GM15510 (cell line): ENCODE results near the gene DSC3.

Experiments used
- POLR2A ChIP-seq: IDR thresholded peaks from 3 replicates; pipeline ENCODE4 v1.6.1; 2011; ENCODE audit warnings: borderline replicate concordance; ENCODE audit not compliant: insufficient read length; ENCODE audit errors: extremely low read depth

DSC3 gene

DNA sequence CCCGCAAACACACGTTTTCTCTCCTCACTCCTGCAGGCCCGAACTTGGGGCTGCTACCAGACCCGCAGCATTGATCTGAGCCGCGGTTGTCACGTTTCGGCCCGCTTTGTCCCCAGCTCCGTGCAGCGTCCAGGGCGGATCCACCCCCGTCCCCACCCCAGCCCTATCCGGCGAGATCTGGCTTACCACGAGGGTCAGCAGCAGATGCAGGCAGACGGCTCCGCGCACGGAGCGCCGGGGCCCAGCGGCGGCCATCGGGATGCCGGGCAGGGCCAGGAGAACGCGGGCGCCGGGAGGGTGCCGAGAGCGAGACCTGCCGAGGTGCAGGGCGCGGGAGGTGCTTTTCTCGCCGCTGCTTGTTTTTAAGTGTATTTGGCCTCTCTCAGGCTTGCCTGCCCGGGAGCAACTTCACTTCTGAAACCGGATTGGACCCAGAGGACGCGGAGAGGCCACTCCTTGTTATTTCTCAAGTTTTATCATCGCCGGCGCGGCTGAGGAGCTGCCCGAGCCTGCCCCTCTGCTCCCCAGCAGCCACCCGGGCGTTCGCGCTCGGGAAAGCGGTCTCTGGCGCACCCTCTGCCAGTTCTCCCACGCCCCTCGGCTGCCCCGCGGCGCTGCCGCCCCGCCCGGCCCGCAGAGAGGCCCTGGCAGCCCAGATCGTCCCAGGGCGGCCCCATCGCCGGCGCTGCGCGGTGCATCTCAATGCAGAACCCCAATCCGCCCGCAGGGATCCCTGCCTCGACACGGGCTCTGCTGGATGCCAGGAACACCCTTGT, at the start of gene DSC3:
DSC3 (minus strand) TSS at position 337 of the 776 bp plus-strand sequence; CDS start at position 255, 82 bp downstream.
- no peak for TF ChIP-seq POLR2A

DNA sequence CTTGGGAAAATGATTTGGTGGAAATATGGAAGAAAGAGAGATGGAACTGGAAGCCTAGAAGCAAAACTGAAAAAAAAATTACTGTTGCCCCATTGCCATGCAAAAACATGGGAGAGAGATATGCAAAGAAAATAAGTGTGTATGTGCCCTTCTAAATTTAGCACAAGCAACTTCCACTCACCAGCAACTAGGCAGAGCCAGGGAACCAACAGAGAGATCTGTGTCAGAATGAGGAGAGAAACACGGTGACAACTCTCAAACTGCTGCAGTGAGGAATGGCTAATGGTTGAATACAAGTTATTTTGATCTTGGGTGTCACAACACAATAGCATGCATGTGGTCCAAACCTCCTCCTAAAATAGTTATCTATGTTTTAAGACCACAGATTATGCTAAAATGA, 48.8 kb upstream of the DSC3 start:
- no peak for TF ChIP-seq POLR2A

DNA sequence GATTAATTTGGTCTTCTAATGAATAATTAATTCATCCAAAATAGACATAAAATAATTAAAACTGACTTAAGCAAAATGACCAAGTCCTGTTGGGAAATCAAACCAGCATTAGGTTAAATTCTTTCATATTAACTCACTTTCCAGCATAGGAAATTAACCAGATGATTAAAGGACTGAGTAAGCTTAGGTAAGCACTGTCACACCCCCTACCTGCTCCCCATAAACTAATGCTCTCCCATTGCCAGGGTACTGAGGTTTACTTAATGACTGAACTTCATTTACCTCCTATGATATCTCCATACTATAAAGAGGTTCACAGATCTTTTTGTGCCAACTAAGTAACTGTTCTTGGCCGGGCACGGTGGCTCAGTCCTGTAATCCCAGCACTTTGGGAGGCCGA, 46.0 kb upstream of the DSC3 start:
- no peak for TF ChIP-seq POLR2A

DNA sequence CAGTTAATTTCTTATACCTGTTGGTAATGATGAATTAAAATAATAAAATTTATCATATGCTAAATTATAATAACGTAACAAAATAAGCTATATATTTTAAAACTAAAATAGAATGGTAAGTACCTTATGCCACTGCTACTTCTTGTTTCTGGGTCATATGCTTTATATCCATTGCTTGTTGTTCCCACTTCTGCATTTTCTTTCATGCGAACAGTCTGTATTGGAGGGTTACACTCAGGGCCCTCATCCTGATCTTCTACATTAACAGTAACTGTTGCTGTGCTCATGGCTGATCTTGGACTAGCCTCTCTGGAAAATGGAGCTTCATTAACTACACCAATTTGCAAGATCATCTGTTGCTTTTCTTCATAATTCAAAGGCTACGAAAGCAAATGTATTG, 37.4 kb upstream of the DSC3 start:
- no peak for TF ChIP-seq POLR2A

DNA sequence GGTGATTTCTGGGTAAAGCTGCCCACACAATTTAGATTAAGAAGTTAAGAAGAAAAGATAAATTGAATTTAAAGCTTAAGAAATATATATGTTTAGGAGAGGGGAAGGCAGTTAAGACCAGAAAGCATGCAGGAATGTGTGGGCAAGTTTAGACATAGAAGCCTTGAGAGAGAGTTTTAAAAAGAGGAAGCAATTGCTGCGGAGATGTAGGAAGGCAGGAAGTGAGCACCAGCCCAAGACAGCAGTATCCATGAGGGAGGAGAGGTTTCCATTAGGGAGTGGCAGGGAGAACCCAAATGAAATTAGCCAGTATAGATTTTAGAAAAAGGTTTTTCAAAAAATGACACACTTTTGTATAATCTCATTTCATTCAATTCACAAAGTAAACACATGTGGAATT, 35.3 kb upstream of the DSC3 start:
- TF ChIP-seq POLR2A: no peak

DNA sequence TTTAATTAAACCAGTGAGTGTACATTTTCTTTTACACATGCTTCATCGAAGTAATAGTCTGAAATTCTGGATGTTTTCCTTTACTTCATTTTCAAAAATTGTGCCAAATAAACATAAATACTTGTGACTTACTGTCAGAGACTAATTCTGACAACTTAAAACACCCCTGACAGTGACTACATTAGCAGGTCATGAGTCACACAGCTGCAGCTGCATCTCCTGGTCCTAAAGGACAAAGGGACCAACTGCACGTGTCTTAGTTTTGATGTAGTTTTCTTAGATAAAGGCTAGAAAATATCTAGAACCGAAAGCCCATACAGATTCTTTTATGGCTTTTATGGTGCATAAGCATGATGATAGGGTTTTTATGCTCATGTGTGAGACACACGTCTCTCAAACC, 29.6 kb upstream of the DSC3 start:
- TF ChIP-seq POLR2A: no peak

DNA sequence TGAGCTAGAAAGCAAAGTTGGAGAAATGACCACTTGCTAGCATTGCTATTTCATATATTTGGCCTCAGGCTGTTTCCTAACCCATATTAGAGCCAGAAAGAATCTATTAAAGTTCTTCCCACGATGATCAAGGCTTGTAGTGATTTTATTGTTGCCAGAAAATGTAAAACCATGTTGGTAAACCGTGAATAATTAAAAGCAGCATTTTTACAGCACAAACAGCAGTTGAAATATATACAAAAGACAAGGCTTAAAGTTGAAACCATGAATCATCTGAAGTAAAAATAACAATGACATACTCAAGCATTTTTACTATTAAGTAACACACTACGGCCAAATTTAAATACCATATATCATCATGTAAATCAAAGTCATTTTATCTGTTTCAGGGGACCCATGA, 27.7 kb upstream of the DSC3 start:
- no peak for TF ChIP-seq POLR2A

DNA sequence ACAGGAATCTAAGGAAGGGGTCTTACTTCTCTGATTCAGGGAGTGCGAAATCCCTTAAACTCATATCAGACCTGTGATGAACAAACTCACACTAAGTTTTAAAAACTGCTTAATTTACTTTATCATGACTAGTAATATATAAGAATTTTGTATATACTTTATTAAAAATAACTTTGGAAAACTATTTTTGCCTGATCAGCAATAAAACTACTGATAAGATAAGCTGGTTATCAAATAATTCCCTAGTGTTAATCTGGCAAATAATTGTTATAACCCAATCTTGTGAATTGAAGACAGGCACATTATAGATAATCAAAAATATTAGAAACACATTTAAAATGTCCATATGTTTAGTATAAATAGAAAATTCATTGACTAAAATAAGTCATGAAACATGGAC, 23.7 kb upstream of the DSC3 start:
- no peak for TF ChIP-seq POLR2A

DNA sequence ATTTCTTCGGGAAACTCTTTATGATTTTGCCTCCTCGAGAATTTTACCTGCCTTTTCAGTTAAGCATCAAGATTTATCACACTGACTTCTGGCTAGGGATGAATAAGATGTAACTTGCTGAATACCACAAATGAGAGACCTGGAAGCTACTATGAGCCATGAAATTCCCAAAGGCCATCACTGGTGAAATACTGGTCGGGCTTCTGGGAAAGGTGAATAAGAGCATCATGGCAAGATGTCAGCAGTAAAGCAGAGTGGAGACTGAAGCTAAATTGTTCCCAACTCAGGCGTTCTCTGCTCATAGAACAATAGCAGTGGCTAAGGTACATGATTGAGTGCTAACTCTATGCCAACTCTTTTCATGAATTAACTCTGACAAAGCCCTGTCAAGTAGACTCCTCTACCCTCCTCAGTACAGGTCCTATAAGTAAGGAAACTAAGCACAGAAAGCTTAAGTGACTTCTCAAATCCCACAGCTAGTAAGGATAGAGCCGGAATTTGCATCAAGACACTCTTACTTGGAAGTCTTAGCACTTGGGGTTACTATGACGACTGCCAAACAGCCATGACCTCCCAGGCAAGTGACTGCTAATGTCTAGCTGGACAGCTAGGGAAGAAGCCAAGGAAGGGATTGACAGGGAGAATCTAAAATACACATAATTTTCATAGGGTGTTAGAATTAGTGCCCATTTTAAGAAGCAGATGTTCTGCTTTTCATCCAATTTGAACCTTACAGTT, 22.7 kb upstream of the DSC3 start:
- TF ChIP-seq POLR2A: no peak

DNA sequence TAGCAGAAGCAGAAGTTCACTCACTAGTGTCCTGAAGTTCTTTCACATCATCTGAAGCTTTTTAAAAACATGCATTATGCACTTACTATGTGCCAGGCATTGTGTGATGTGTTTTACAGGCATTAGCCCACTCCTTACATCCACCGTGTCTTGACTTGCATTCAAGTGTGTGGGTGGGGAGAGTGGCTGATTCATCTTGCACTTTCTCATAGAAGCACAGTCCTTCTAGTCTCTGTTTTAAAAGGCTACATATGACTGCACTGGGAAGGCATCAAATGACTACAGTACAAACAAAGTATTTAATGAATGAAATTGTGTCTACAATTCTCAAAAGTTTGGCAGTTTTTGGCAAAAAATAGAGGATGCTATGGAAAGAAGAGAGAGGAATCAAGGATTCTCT, 21.6 kb upstream of the DSC3 start:
- TF ChIP-seq POLR2A: no peak

DNA sequence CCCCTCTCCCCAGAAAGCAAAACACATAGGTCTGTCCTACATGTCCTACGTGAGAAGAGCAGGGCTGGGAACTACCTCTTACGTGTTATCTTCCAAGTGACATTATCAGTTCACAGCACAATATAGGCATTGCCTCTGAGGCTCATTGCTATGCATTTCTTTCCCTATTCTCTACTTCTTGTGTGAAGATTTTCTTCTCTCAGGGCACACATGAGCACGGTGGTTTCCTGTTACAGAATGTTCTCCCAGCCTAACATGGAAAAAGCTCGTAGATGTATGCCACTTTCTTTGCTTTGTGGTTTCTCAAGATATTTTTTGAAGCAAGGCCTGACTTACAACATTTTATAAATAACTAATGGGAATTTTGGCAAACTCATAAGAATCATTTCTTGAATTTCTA, 19.4 kb upstream of the DSC3 start:
- TF ChIP-seq POLR2A: no peak

DNA sequence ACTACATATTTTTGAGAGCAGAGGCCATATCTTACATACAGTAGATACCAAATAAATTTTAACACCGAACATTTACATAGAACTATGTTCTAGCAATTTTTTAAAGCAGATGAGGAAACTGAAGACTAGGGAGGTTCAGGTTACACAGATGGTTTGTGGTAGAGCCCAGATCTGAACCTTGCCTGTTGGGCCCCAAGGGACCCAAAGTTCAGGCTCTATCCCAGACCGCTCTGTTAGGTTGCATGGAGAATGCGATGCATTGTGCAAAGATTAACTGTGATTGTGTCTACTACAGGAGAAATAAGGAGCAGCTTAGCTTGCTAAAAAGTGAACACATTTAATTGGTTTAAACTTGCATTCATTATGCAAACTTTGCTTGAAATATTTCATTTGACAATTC, 16.4 kb upstream of the DSC3 start:
- TF ChIP-seq POLR2A: no peak

DNA sequence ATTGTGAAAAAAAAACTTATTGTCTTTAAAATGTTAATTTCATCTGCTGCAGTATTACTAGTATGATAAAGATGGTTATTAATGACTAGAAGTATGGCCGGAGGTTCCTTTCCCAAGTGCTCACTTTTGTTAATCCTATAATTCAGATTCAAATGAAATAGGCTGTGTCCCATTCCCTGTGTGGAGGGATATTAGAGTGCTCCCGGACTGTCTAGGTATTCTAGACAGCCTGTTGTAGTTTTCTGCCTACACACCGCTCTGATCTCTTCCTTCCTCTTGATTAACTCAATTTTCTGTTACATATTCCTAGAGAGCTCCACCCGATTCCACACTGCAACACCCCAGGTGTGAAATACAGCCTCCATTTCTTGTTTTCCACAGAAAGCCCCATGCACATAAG, 15.4 kb upstream of the DSC3 start:
- TF ChIP-seq POLR2A: no peak

DNA sequence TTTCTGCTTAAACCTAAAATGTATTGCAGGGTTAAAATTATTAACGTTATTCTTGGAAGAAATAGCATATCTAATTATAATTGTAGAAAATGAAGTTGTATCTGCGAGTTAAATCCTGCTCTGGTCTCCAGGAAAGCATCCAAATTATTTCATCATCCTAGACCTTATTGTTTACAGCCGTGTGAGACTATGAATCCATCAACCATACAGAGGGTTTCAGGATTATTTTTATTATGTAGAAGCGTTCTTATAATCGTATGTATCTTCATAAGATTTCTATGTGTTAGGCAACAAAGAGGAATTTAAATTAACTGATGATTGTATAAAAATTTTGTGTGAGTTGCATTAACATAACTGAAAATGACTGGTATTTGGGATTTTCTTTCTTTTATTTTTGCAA, 14.5 kb upstream of the DSC3 start:
- TF ChIP-seq POLR2A: no peak

DNA sequence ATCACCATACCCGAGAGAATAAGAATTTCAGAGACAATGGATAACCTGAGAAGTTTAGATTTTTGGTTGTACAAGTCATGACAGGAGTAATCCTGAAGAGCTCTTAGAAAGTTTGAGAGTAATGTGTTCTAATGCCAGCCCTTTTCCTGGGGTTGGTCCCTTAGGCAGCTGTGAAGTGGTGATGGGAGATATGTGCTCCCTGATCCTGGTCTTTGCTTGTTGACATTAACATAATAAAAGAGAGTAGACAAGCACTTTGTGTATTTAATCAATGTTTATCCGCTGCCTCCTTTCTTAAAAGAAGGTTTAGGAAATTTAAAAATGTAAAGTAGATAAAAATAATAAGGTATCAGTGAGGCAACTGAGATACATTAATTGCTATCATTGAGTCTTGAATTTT, 13.8 kb upstream of the DSC3 start:
- TF ChIP-seq POLR2A: no peak

DNA sequence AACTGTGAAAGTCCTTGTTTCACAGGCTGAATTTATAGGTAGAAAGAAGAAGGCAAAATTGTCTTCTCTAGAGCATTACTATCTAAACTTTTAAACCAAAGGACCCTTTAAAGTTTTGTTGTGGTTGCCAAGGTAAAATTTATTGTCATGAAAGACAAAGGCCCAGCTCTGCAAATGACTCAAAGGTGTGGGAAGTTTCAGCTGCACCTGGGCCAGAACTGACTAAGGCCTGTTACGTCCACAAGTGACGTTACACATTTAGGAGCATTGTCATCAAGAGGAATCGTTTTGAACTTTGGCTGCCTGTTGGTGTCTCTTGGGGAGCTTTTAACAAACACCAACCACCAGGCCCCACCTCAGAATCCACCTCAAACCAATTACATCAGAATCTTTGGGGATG, 8.1 kb upstream of the DSC3 start:
- TF ChIP-seq POLR2A: no peak
